A549 (cell line): Measurements from ENCODE around the gene FBXL7.

Experiments used
- GATA3 ChIP-seq: IDR thresholded peaks from 2 replicates; pipeline ENCODE4 v1.6.1; 2012; ENCODE audit warnings: borderline replicate concordance
- POLR2A ChIP-seq: IDR thresholded peaks from 2 replicates; pipeline ENCODE4 v1.6.1; 2012; ENCODE audit warnings: mild to moderate bottlenecking, low read length
- TF ChIP-seq, protein P1 (sequence below): fragments of >200 bp; sonication (Bioruptor Twin); formaldehyde crosslinking; IDR thresholded peaks from 3 replicates; pipeline ENCODE4 v1.5.1; 2016
- TF ChIP-seq, protein P2 (sequence below): fragments of 150-350 bp; IDR thresholded peaks from 2 replicates; pipeline ENCODE4 v1.6.1; 2014; ENCODE audit warnings: low read depth, mild to moderate bottlenecking, low read length

DNA sequence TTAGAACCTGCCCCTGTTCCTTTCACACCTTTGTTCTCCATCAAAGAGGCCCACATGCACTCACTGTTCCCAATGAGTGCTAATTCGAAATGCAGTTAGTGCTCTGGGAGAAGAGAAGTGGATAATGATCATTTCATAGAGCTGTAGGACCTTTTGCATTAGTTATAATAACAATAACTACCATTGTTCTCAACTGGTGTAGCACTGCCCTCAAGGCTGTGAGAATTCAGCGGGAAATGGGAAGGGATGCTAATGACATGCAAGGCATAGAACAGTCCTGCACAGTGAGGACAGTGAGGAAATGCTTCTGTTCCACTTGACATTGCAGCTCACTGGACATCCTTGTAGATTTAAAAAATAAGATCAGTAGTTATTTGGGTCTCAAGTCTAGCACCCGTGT, 187.4 kb downstream of the FBXL7 start:
- TF ChIP-seq, protein P1, sequence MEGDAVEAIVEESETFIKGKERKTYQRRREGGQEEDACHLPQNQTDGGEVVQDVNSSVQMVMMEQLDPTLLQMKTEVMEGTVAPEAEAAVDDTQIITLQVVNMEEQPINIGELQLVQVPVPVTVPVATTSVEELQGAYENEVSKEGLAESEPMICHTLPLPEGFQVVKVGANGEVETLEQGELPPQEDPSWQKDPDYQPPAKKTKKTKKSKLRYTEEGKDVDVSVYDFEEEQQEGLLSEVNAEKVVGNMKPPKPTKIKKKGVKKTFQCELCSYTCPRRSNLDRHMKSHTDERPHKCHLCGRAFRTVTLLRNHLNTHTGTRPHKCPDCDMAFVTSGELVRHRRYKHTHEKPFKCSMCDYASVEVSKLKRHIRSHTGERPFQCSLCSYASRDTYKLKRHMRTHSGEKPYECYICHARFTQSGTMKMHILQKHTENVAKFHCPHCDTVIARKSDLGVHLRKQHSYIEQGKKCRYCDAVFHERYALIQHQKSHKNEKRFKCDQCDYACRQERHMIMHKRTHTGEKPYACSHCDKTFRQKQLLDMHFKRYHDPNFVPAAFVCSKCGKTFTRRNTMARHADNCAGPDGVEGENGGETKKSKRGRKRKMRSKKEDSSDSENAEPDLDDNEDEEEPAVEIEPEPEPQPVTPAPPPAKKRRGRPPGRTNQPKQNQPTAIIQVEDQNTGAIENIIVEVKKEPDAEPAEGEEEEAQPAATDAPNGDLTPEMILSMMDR, result no peak
- TF ChIP-seq GATA3, result no peak
- no peak for TF ChIP-seq POLR2A
- TF ChIP-seq, protein P2, sequence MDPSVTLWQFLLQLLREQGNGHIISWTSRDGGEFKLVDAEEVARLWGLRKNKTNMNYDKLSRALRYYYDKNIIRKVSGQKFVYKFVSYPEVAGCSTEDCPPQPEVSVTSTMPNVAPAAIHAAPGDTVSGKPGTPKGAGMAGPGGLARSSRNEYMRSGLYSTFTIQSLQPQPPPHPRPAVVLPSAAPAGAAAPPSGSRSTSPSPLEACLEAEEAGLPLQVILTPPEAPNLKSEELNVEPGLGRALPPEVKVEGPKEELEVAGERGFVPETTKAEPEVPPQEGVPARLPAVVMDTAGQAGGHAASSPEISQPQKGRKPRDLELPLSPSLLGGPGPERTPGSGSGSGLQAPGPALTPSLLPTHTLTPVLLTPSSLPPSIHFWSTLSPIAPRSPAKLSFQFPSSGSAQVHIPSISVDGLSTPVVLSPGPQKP, result no peak
